ENCODE measurements around the gene SRSF2. TPM values are rescaled to one million over a fixed set of nuclear protein-coding genes. Genes with fewer than 3 reads are reported as not detected.
A peak's percentile ranks its signal among the peaks of the same experiment; 100 is the strongest.

The SRSF2 gene
- total and polyA plus RNA-seq, 9 of the 15 experiments (the other 6 are each of a cell fraction or from before 2014, with no cell fraction given): 161 to 583 (median 393) TPM

- TF ChIP-seq ZNF561 (CRISPR knock-in tag; conservative IDR thresholded peaks at IDR 0.05) (0 out of 2 replicates have a peak, but pooled peaks have one; percentile 37), TOE1 (IDR thresholded peaks at IDR 0.05; ENCODE audit: borderline replicate concordance) (no peak; the same call in 1 of the 2 replicates), TOE1 (CRISPR knock-in tag; IDR thresholded peaks at IDR 0.05; ENCODE audit: borderline replicate concordance, low read depth) (0 out of 2 replicates have a peak, but pooled peaks have one; percentile 34), YBX1 (IDR thresholded peaks at IDR 0.05) (no peak), KLF13 (tag; IDR thresholded peaks at IDR 0.05; ENCODE audit: borderline replicate concordance, low read depth) (0 out of 2 replicates have a peak, but pooled peaks have one; percentile 33), NCOR1 (IDR thresholded peaks at IDR 0.05) (peak; percentile 52; the same call in 1 of the 2 replicates), NFIX (CRISPR knock-in tag; IDR thresholded peaks at IDR 0.05; ENCODE audit: low read depth) (no peak), ERF (CRISPR knock-in tag; IDR thresholded peaks at IDR 0.05) (peak; percentile 23; the same call in 1 of the 2 replicates), NBN (IDR thresholded peaks at IDR 0.05; ENCODE audit: low read depth) (no peak), SETDB1 (IDR thresholded peaks at IDR 0.05; ENCODE audit: low read length) (no peak), RBM17 (IDR thresholded peaks at IDR 0.05; ENCODE audit: borderline replicate concordance, low read depth, low read length) (no peak), TFAP4 (CRISPR knock-in tag; IDR thresholded peaks at IDR 0.05; ENCODE audit: borderline replicate concordance) (peak; percentile 67; the same call in 1 of the 2 replicates), HOXB6 (CRISPR knock-in tag; IDR thresholded peaks at IDR 0.05; ENCODE audit: borderline replicate concordance) (no peak), MYBL2 (IDR thresholded peaks at IDR 0.05; ENCODE audit: low read depth) (no peak), MYBL2 (CRISPR knock-in tag; IDR thresholded peaks at IDR 0.05; ENCODE audit: borderline replicate concordance) (no peak), ZNF707 (CRISPR knock-in tag; conservative IDR thresholded peaks at IDR 0.05) (no peak), FOXP1 (CRISPR knock-in tag; IDR thresholded peaks at IDR 0.05) (peak; percentile 66; the same call in 1 of the 2 replicates), ZBED1 (IDR thresholded peaks at IDR 0.05) (no peak), ZNF79 (CRISPR knock-in tag; IDR thresholded peaks at IDR 0.05; ENCODE audit: low read depth) (no peak), ZNF143 (CRISPR knock-in tag; IDR thresholded peaks at IDR 0.05) (peak; percentile 48; the same call in 1 of the 2 replicates), BCL6 (CRISPR knock-in tag; IDR thresholded peaks at IDR 0.05) (no peak), ZNF253 (CRISPR knock-in tag; conservative IDR thresholded peaks at IDR 0.05) (no peak), HMBOX1 (IDR thresholded peaks at IDR 0.05) (no peak), PCBP1 (IDR thresholded peaks at IDR 0.05; ENCODE audit: low read depth, low read length, poor library complexity, severe bottlenecking) (peak; percentile 63)
- TF ChIP-seq, protein P1, sequence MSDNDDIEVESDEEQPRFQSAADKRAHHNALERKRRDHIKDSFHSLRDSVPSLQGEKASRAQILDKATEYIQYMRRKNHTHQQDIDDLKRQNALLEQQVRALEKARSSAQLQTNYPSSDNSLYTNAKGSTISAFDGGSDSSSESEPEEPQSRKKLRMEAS (CRISPR knock-in tag; IDR thresholded peaks at IDR 0.05): no peak; the same call in none of the 2 replicates
- TF ChIP-seq, protein P2, sequence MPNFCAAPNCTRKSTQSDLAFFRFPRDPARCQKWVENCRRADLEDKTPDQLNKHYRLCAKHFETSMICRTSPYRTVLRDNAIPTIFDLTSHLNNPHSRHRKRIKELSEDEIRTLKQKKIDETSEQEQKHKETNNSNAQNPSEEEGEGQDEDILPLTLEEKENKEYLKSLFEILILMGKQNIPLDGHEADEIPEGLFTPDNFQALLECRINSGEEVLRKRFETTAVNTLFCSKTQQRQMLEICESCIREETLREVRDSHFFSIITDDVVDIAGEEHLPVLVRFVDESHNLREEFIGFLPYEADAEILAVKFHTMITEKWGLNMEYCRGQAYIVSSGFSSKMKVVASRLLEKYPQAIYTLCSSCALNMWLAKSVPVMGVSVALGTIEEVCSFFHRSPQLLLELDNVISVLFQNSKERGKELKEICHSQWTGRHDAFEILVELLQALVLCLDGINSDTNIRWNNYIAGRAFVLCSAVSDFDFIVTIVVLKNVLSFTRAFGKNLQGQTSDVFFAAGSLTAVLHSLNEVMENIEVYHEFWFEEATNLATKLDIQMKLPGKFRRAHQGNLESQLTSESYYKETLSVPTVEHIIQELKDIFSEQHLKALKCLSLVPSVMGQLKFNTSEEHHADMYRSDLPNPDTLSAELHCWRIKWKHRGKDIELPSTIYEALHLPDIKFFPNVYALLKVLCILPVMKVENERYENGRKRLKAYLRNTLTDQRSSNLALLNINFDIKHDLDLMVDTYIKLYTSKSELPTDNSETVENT (CRISPR knock-in tag; IDR thresholded peaks at IDR 0.05): peak; percentile 61; the same call in 1 of the 2 replicates
Measured at GRCh38 chr17:76736349-76737081, 616 bp downstream of the SRSF2 start (continued).

All from K562 (cell line).